Measurements from ENCODE around the gene ANGPTL4. TPM values are rescaled to one million over a fixed set of nuclear protein-coding genes. Genes with fewer than 3 reads are reported as not detected.

Gene ANGPTL4
- total and polyA plus RNA-seq, 9 of the 15 experiments (the other 6 are each of a cell fraction or from before 2014, with no cell fraction given): 0.05 to 0.77 (median 0.22) TPM; not detected in 4

DNA sequence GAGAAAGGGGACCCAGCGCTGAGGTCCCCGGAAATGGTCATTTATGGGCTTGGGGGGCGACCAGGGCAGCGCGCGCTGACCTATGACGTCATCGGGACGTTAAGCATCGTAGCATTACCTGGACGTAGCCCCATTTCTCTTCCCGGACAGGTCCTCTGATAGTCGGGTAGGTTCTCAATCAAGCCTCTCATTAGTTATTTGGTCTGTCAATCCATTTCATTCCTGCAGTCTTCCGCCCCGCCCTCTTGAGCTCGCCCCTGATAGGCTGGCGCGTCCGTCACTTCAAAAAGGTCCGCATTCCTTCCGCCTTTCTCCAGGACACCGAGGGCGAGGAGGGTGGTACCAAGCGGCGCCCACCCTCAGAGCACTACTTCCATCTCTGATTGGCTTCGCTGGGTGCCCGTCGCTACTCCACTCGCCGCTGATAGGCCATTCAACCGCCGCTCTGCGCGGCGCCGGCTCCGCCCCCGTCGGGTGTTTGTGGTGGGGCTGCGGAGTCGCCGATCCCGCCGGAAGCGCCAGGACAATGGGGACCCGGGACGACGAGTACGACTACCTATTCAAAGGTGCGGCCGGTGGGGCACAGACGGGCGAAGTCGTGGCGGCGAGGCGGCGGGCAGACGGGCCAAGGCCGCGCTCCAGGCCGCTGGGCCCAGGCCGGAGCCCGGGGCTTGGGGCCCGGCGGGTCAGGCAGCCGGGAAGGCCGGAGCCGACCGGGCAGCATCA, 26.1 kb downstream of the ANGPTL4 start, which contains the start of gene RAB11B (continued):
- TF ChIP-seq SMAD4 (CRISPR knock-in tag; conservative IDR thresholded peaks at IDR 0.05) (peak; percentile 70), PHF8 (IDR thresholded peaks at IDR 0.05; ENCODE audit: borderline replicate concordance, low read length) (peak; percentile 69; the same call in 1 of the 2 replicates), HDAC8 (tag; IDR thresholded peaks at IDR 0.05) (peak; percentile 74), BRF1 (IDR thresholded peaks at IDR 0.05; ENCODE audit: borderline replicate concordance, extremely low read depth, insufficient read length) (no peak), E2F3 (CRISPR knock-in tag; IDR thresholded peaks at IDR 0.05) (0 out of 2 replicates have a peak, but pooled peaks have one; percentile 24), PHB2 (IDR thresholded peaks at IDR 0.05; ENCODE audit: low read depth) (no peak)
- TF ChIP-seq, protein P1, sequence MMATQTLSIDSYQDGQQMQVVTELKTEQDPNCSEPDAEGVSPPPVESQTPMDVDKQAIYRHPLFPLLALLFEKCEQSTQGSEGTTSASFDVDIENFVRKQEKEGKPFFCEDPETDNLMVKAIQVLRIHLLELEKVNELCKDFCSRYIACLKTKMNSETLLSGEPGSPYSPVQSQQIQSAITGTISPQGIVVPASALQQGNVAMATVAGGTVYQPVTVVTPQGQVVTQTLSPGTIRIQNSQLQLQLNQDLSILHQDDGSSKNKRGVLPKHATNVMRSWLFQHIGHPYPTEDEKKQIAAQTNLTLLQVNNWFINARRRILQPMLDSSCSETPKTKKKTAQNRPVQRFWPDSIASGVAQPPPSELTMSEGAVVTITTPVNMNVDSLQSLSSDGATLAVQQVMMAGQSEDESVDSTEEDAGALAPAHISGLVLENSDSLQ (IDR thresholded peaks at IDR 0.05): peak; percentile 100
- TF ChIP-seq, protein P2, sequence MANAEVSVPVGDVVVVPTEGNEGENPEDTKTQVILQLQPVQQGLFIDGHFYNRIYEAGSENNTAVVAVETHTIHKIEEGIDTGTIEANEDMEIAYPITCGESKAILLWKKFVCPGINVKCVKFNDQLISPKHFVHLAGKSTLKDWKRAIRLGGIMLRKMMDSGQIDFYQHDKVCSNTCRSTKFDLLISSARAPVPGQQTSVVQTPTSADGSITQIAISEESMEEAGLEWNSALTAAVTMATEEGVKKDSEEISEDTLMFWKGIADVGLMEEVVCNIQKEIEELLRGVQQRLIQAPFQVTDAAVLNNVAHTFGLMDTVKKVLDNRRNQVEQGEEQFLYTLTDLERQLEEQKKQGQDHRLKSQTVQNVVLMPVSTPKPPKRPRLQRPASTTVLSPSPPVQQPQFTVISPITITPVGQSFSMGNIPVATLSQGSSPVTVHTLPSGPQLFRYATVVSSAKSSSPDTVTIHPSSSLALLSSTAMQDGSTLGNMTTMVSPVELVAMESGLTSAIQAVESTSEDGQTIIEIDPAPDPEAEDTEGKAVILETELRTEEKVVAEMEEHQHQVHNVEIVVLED (CRISPR knock-in tag; IDR thresholded peaks at IDR 0.05): peak; percentile 89
- TF ChIP-seq, protein P3, sequence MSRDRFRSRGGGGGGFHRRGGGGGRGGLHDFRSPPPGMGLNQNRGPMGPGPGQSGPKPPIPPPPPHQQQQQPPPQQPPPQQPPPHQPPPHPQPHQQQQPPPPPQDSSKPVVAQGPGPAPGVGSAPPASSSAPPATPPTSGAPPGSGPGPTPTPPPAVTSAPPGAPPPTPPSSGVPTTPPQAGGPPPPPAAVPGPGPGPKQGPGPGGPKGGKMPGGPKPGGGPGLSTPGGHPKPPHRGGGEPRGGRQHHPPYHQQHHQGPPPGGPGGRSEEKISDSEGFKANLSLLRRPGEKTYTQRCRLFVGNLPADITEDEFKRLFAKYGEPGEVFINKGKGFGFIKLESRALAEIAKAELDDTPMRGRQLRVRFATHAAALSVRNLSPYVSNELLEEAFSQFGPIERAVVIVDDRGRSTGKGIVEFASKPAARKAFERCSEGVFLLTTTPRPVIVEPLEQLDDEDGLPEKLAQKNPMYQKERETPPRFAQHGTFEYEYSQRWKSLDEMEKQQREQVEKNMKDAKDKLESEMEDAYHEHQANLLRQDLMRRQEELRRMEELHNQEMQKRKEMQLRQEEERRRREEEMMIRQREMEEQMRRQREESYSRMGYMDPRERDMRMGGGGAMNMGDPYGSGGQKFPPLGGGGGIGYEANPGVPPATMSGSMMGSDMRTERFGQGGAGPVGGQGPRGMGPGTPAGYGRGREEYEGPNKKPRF (IDR thresholded peaks at IDR 0.05; ENCODE audit: low read depth, low read length): no peak
- TF ChIP-seq, protein P4, sequence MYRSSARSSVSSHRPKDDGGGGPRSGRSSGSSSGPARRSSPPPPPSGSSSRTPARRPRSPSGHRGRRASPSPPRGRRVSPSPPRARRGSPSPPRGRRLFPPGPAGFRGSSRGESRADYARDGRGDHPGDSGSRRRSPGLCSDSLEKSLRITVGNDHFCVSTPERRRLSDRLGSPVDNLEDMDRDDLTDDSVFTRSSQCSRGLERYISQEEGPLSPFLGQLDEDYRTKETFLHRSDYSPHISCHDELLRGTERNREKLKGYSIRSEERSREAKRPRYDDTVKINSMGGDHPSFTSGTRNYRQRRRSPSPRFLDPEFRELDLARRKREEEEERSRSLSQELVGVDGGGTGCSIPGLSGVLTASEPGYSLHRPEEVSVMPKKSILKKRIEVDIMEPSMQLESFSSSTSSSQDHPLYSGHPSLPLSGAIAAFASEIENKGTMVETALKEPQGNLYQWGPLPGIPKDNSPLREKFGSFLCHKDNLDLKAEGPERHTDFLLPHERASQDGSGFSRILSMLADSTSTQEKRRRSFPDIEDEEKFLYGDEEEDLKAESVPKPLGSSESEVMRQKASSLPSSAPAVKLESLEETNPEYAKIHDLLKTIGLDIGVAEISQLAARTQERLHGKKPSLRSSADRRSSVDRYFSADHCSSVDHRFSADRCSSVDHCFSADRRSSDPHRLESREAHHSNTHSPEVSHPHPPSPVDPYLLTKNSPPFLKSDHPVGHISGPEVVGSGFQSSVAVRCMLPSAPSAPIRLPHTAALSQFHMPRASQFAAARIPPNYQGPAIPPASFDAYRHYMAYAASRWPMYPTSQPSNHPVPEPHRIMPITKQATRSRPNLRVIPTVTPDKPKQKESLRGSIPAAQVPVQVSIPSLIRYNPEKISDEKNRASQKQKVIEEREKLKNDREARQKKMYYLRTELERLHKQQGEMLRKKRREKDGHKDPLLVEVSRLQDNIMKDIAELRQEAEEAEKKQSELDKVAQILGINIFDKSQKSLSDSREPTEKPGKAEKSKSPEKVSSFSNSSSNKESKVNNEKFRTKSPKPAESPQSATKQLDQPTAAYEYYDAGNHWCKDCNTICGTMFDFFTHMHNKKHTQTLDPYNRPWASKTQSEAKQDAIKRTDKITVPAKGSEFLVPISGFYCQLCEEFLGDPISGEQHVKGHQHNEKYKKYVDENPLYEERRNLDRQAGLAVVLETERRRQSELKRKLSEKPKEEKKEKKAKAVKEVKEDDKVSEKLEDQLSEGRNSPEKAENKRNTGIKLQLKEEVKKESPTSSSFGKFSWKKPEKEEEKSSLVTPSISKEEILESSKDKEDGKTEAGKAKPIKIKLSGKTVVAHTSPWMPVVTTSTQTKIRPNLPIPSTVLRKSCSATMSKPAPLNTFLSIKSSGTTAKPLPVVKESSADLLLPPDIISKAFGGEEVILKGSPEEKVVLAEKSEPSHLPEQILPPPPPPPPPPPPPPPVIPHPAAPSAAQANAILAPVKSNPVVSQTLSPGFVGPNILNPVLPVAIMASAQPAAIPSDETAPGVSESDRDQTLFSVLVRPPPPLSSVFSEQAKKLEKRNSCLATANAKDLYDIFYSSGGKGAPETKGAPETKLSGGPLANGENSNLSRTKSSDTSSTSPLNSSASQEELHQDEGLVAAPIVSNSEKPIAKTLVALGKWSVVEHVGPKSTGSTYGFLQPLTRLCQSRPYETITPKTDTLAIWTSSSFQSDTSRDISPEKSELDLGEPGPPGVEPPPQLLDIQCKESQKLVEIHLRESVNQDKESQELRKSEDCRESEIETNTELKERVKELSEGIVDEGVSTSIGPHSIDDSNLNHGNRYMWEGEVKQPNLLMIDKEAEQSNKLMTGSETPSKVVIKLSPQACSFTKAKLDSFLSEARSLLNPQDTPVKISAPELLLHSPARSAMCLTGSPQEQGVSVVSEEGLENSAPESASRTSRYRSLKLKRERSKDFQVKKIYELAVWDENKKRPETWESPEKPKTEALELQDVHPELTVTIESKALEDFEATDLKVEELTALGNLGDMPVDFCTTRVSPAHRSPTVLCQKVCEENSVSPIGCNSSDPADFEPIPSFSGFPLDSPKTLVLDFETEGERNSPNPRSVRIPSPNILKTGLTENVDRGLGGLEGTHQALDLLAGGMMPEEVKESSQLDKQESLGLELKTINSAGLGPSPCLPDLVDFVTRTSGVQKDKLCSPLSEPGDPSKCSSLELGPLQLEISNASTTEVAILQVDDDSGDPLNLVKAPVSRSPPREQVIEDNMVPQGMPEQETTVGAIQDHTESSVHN (IDR thresholded peaks at IDR 0.05; ENCODE audit: borderline replicate concordance in 1 of 2, low read depth in 1 of 2): no peak
- TF ChIP-seq, protein P5, sequence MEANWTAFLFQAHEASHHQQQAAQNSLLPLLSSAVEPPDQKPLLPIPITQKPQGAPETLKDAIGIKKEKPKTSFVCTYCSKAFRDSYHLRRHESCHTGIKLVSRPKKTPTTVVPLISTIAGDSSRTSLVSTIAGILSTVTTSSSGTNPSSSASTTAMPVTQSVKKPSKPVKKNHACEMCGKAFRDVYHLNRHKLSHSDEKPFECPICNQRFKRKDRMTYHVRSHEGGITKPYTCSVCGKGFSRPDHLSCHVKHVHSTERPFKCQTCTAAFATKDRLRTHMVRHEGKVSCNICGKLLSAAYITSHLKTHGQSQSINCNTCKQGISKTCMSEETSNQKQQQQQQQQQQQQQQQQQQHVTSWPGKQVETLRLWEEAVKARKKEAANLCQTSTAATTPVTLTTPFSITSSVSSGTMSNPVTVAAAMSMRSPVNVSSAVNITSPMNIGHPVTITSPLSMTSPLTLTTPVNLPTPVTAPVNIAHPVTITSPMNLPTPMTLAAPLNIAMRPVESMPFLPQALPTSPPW (CRISPR knock-in tag; IDR thresholded peaks at IDR 0.05): peak; percentile 88
